ENCODE results near the gene IWS1.

Gene IWS1

GRCh38 chr2:127503491-127503890 is 22.8 kb downstream of the IWS1 start:
- DNase-seq: no peak

DNA sequence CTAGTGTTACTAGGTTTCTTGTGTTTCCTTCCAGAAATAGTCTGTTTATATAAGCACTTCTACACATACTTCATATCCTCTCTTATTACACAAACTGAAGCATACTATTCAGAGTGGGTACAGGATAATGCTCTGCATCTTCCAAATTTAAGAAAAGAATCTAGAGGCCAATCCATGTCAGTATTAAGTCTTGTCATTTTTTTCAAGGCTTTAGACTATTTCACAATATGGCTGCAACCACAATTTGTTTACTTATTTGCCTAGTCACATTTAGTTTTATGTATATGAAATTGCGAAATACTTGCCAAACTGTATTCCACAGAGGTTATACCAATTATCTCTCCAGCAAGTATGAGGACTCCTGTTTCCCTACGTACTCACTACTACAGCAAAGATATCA is 27.9 kb downstream of the IWS1 start:
- DNase-seq: no peak

- no peak for DNase-seq
Measured at GRCh38 chr2:127490283-127490682, 36.0 kb downstream of the IWS1 start.

GRCh38 chr2:127486247-127487058 is 39.8 kb downstream of the IWS1 start:
- no peak for DNase-seq

- no peak for DNase-seq
Measured at GRCh38 chr2:127485694-127486071, 40.6 kb downstream of the IWS1 start.

- no peak for DNase-seq
Measured at GRCh38 chr2:127485051-127485693, 41.1 kb downstream of the IWS1 start.

DNA sequence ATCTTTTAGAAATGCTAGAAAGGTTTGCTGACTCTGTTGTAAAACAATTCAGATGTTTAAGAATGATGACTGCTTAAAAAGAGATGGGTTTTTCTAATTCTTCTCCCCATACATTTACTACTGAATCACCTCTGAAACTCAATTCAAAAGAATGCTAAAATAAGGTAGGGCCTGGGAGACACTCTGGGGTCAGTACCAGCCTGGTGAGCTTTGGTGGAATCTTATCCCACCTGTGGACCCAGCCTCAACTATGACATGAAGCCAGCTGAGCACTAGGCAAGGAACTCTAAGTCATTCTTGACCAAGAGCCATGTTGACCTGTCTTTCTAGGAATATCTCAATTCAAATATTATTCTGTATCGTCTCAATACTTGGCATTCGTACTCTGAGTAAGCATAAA is 44.3 kb downstream of the IWS1 start:
- DNase-seq: no peak

DNA sequence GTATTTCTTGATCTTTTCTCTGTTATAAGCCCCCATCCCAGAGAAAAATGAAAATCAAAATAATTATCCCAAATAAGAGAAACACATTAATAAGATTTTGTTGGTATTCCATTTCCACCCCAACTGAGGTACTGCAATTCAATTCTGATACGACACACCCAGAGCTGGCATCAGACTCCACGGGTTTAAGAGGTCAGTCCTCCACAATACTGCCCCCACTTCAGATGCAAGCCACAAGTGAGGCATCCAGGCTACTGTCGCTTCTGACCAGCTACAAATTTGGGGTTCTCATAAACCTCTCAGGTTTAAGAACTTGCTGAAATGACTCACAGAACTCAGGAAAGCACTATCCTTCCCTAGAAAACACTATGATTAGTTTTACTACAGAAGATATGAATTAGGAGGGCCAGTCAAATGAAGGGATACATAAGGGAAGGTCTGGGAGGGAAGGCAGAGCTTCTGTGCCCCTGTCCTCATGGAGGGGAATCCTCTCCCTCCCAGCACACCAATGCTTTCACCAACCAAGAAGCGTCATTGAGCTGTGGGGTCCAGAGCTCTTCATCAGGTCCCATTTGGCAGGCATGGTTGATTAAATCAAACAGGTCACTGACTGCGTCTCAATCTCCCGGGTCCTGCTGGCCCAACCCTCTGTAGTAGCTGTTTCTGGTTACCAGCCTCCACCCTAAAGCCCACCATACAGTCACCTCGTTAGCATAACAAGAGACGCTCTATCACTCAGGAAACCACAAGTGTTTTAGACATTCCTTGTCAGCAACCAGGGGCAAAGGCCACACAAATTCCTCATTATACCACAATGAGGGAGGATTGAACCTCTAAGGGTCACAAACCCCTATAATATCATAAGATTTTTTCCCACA is 46.2 kb downstream of the IWS1 start:
- no peak for DNase-seq

DNA sequence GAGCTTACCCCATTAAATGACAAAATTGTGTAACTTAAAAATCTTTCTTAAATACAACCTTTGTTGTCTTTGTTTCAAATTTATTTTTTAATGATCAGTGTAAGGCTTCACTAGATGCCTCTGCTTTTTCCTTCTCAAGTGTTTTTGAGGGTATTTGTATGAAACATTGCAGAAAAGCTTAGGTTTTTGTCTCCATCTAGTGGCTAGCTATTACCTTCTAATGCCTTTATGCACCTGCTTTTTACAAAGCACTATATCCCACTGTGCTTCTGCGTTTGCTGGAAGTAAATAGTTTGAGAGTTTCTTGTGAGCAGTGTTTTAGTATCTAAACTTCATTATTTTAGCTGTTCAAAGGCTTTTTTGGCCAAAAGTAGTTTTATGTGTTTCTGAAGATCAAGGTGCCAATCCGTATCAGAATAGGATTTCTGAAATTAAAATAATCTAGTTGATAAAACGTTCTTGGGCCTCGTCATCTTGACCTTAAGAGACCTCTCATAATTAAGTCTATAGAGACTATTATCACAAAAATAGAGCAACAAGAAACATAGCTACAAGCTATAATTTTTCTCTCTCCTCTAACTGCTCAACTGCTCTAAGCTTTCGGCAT is 47.0 kb downstream of the IWS1 start:
- no peak for DNase-seq

- no peak for DNase-seq
Measured at GRCh38 chr2:127475788-127476187, 50.5 kb downstream of the IWS1 start.

DNA sequence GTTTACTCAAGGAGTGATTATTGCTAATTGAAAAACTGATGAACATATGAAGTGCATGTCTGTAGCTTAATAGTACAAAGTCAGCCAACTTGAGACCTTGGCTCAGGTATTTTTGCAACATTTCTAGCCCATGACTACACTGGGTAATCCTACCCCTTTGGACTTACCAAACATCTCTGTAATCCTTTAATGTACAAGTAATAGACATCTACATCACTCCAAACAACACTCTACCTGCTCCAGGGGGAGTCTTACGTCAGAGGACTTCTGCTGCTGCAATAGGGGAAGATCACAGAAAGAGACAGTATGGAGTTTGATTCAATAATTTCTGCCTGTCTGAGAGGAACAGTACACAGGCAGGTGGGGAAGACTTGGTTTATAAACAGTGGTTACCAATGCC is 54.0 kb downstream of the IWS1 start:
- DNase-seq: no peak

GRCh38 chr2:127471286-127471988 is 54.9 kb downstream of the IWS1 start:
- no peak for DNase-seq

- no peak for DNase-seq
Measured at GRCh38 chr2:127469974-127470373, 56.3 kb downstream of the IWS1 start.

- DNase-seq: no peak
Measured at GRCh38 chr2:127469051-127469450, 57.2 kb downstream of the IWS1 start.

GRCh38 chr2:127465258-127465657 is 61.0 kb downstream of the IWS1 start:
- no peak for DNase-seq

- DNase-seq: no peak
Measured at GRCh38 chr2:127464470-127465257, 61.6 kb downstream of the IWS1 start.

GRCh38 chr2:127463155-127463991 is 62.9 kb downstream of the IWS1 start:
- DNase-seq: no peak

DNA sequence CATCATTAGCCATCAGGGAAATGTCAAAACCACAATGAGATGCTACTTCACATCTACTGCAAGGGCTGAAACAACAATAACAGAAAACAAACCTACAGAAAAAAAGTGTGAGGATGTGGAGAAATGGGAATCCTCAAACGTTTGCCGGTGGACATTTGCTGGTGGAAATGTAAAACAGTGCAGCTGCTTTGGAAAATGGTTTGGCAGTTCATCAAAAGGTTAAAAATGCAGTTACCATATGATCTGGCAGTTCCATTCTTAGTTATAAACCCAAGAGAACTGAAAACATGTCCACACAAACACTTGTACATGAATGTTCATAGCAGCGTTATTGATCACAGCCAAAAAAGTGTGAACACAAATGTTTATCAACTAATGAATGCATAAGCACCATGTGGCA is 63.8 kb downstream of the IWS1 start:
- no peak for DNase-seq

DNA sequence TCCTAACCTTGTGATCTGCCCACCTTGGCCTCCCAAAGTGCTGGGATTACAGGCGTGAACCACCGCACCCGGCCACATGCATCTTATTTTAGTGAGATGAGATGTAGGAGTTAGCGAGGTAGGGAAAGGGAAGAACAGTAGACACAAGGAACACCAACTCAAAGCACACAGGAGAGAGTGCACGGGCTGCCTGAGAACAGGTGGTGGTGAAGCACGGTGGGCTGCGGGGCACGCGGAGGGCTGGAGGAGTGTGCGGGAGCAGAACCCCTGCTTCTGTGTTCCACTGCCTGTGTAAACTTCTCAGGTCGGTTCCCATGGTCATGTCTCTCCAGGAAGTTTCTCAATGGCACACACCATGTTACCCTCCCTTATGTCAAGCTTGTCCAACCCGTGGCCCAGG is 69.3 kb downstream of the IWS1 start:
- no peak for DNase-seq

Data from nucleus accumbens (tissue), 56 donors.